ENCODE data around the gene EFCAB6. TPM values are rescaled to one million over a fixed set of nuclear protein-coding genes. Genes with fewer than 3 reads are reported as not detected.

The EFCAB6 gene
- total and polyA plus RNA-seq, 8 donors, result 0.29 to 10.5 (median 3.5) TPM

DNA sequence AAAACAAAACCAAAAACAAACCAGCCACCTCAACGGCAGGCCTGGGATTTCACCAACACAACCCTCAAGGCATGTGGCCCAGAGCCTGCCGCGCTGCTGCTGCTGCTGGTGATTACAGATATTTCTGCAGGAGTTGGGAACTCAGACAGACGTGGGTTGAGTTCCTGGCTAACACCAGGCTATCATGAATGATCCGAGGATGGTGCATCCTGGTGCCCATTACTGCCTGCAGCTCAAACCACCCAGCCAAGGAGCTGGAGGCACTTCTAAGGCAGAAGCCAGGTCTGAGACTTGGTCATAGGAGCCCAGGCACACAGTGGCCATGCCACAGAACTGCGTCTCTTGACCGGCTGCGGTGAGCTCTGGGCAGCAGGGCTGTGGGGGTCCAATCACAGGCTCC is 248.5 kb downstream of the EFCAB6 start:
- H3K27ac ChIP-seq, result no peak overlapping the region
- no peak for DNase-seq
- H3K4me1 ChIP-seq, result no peaks in the 10 kb centered on the region
- intact Hi-C loops (cut with DNase I; ENCODE audit: low total_unique reads), result no loop called here
- no peaks in the 10 kb centered on the region for H3K36me3 ChIP-seq
- H3K27me3 ChIP-seq, result no peaks in the 10 kb centered on the region
- TF ChIP-seq, protein P1, sequence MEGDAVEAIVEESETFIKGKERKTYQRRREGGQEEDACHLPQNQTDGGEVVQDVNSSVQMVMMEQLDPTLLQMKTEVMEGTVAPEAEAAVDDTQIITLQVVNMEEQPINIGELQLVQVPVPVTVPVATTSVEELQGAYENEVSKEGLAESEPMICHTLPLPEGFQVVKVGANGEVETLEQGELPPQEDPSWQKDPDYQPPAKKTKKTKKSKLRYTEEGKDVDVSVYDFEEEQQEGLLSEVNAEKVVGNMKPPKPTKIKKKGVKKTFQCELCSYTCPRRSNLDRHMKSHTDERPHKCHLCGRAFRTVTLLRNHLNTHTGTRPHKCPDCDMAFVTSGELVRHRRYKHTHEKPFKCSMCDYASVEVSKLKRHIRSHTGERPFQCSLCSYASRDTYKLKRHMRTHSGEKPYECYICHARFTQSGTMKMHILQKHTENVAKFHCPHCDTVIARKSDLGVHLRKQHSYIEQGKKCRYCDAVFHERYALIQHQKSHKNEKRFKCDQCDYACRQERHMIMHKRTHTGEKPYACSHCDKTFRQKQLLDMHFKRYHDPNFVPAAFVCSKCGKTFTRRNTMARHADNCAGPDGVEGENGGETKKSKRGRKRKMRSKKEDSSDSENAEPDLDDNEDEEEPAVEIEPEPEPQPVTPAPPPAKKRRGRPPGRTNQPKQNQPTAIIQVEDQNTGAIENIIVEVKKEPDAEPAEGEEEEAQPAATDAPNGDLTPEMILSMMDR (IDR thresholded peaks at IDR 0.05), result no peak
- TF ChIP-seq EP300 (IDR thresholded peaks at IDR 0.05) (no peak), POLR2AphosphoS5 (IDR thresholded peaks at IDR 0.05) (no peak), POLR2A (IDR thresholded peaks at IDR 0.05) (no peak)
- H3K4me3 ChIP-seq, result no peak overlapping the region
- 88 to 93% (median 91%) methylated on average over 8 of the region's 8 CpGs for WGBS, 5 donors
- H3K9me3 ChIP-seq, result peaks cover 0 to 3% (median 1%) of the 10 kb centered on the region in 4 donors

DNA sequence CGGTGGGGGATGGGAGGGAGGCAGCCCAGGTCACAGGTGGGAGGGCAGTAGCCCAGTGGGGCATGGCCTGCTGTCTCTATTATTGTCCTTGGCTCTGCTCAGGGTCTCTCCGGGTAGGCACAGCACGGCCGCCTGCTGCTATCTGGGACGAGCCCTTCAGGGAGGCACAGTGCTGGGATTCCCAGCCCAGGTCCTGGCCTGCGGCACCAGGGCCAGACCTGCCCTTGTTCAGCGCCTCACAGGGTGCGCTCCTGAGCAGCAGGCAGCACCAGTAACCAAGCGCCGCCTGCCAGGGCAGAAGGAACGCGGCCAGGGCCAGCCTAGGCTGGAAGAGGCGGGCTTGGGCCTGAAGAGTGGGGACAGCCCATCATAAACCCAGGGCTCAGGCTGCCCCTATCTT is 249.3 kb downstream of the EFCAB6 start:
- WGBS, 5 donors, result 80 to 94% (median 91%) methylated on average over 9 to 13 of the region's 13 CpGs
- Histone ChIP-seq H3K4me3 (no peak overlapping the region), H3K4me1 (no peaks in the 10 kb centered on the region), H3K9me3 (peaks cover 0 to 9% (median 6%) of the 10 kb centered on the region in 4 donors), H3K27me3 (no peaks in the 10 kb centered on the region), H3K27ac (no peak overlapping the region), H3K36me3 (no peaks in the 10 kb centered on the region)
- intact Hi-C loops (cut with DNase I; ENCODE audit: low total_unique reads), result no loop called here
- DNase-seq, result no peak
- TF ChIP-seq POLR2AphosphoS5 (IDR thresholded peaks at IDR 0.05) (no peak), POLR2A (IDR thresholded peaks at IDR 0.05) (no peak), EP300 (IDR thresholded peaks at IDR 0.05) (no peak)
- TF ChIP-seq, protein P1 (IDR thresholded peaks at IDR 0.05), result no peak

DNA sequence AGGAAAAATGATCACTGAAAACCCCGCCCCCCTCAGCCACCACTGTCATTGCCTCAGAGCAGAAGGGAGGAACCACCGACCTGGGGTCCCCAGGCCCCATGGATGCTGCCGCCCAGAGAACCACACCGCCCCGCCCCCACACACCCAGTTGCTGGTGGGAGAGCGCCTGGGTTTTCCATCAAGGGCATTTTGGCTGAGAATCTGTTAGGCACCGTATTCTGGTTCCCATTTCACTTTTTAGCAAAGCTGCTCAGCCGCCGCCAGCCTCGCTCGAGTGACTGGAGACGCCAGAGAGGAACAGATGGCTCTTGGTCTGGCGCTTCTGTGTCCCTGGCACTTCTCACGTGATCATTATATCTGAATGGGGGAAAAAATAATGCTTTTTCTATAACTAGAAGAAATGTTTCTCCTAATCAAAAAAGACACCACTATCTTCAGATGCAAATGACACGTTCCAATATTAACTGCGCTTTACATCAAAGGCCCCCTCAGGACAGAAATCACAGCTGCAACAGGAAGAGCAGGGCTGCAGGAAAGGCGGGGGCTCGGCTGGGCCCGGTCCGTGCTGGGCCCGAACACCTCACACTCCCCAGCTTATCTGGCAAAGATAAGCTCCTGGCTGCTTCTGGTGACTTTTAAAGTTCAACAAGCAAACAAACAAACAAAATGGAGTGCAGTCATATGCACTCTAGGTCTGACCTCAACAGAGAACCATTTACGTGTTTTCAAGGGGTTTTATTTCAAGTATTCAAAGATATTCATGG is 250.5 kb downstream of the EFCAB6 start:
- H3K4me3 ChIP-seq, result no peak overlapping the region
- intact Hi-C loops (cut with DNase I; ENCODE audit: low total_unique reads), result no loop called here
- peaks cover 0 to 12% (median 6%) of the 10 kb centered on the region in 4 donors for H3K9me3 ChIP-seq
- H3K4me1 ChIP-seq, result no peaks in the 10 kb centered on the region
- H3K27ac ChIP-seq, result no peak overlapping the region
- peak in 1 of 2 donors; percentile 26 for DNase-seq
- H3K27me3 ChIP-seq, result no peaks in the 10 kb centered on the region
- no peaks in the 10 kb centered on the region for H3K36me3 ChIP-seq
- TF ChIP-seq POLR2A (IDR thresholded peaks at IDR 0.05) (no peak), EP300 (IDR thresholded peaks at IDR 0.05) (no peak), POLR2AphosphoS5 (IDR thresholded peaks at IDR 0.05) (no peak)
- TF ChIP-seq, protein P1 (IDR thresholded peaks at IDR 0.05), result no peak
- 41 to 53% (median 45%) methylated on average over 22 of the region's 22 CpGs for WGBS, 5 donors

DNA sequence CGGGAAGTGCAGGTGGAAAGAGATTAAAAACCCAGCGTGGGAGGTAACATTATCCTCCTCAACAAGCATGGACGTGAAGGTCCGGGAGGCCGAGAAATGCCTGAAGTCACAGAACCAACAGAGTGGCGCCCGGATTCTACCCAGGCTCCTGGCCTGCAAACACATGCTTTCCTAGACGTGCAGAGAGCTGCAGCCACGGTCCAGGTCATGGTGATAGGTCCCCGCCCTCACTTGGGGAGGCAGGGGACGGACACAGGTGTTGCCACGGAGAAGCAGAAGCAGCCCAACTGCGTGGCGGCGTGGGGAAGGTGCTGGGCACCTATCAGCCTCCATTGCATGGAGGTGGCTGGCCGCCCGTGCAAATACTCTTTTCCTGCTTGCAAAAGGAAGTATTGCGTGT is 251.5 kb downstream of the EFCAB6 start:
- no peaks in the 10 kb centered on the region for H3K27me3 ChIP-seq
- no peaks in the 10 kb centered on the region for H3K4me1 ChIP-seq
- H3K9me3 ChIP-seq, result peaks cover 0 to 12% (median 6%) of the 10 kb centered on the region in 4 donors
- no peak for DNase-seq
- no peaks in the 10 kb centered on the region for H3K36me3 ChIP-seq
- H3K27ac ChIP-seq, result no peak overlapping the region
- no peak for TF ChIP-seq POLR2AphosphoS5 (IDR thresholded peaks at IDR 0.05)
- TF ChIP-seq POLR2A (IDR thresholded peaks at IDR 0.05), result no peak
- TF ChIP-seq EP300 (IDR thresholded peaks at IDR 0.05), result no peak
- TF ChIP-seq, protein P1 (IDR thresholded peaks at IDR 0.05), result no peak
- intact Hi-C loops (cut with DNase I; ENCODE audit: low total_unique reads), result no loop called here
- H3K4me3 ChIP-seq, result no peak overlapping the region
- 82 to 93% (median 87%) methylated on average over 16 to 18 of the region's 18 CpGs for WGBS, 5 donors
